HEK293 (cell line): ENCODE measurements around the gene LGALS16.

Experiments
- CTCF ChIA-PET: fragments of 350-600 bp; formaldehyde crosslinking; extraction: SDS; loops from one replicate; lab custom pipeline; 2021; ENCODE audit warnings: antibody characterized with exemption; lab: Yijun Ruan, JAX
- POLR2A ChIA-PET: fragments of 300-600 bp; formaldehyde crosslinking; extraction: SDS; loops from one replicate; lab custom pipeline; 2020; ENCODE audit warnings: antibody characterized with exemption, inconsistent platforms; lab: Yijun Ruan, JAX
- H3K27ac ChIP-seq: fragments of 200-500 bp; sonication (Bioruptor generic); 2 replicates; pipeline ENCODE4 v1.5.1; 2014; ENCODE audit warnings: low read depth, low read length, control low read depth, inconsistent platforms; ENCODE audit errors: extremely low read depth
- H3K36me3 ChIP-seq, 2 experiments: fragments of 200-500 bp in 1 of 2; sonication (Bioruptor generic) in 1 of 2; 1 replicate in 1 of 2; 2 replicates in 1 of 2; pipeline ENCODE4 v1.5.1; 2014 to 2017; ENCODE audit warnings: inconsistent platforms in 2 of 2, low read length in 2 of 2; ENCODE audit not compliant: control insufficient read depth in 2 of 2, insufficient read depth in 1 of 2
- H3K4me1 ChIP-seq: fragments of 200-500 bp; sonication (Bioruptor generic); 2 replicates; pipeline ENCODE4 v1.5.1; 2014; ENCODE audit warnings: mild to moderate bottlenecking, low read length, inconsistent platforms; ENCODE audit not compliant: control insufficient read depth, insufficient read depth
- H3K4me3 ChIP-seq: 2 replicates; pipeline ENCODE4 v1.5.1; 2011; ENCODE audit warnings: low read depth, mild to moderate bottlenecking, control low read depth, low read length, moderate library complexity
- H3K9me3 ChIP-seq: fragments of 200-500 bp; sonication (Bioruptor generic); 2 replicates; pipeline ENCODE4 v1.5.1; 2014; ENCODE audit warnings: low read depth, low read length, inconsistent platforms; ENCODE audit not compliant: control insufficient read depth, insufficient read depth
- HOXC10 ChIP-seq: sonication (generic); formaldehyde crosslinking; IDR thresholded peaks from 2 replicates; pipeline ENCODE4 v1.8.1; 2023; ENCODE audit warnings: mild to moderate bottlenecking, missing genetic modification reagents
- HOXD13 ChIP-seq: sonication (generic); formaldehyde crosslinking; IDR thresholded peaks from 2 replicates; pipeline ENCODE4 v1.8.0; 2022; ENCODE audit warnings: missing genetic modification reagents, borderline replicate concordance
- MEIS1 ChIP-seq: sonication (generic); formaldehyde crosslinking; IDR thresholded peaks from 2 replicates; pipeline ENCODE4 v1.8.1; 2022; ENCODE audit warnings: missing genetic modification reagents, mild to moderate bottlenecking, borderline replicate concordance
- PRDM4 ChIP-seq: fragments of 450-650 bp; formaldehyde crosslinking; IDR thresholded peaks from 2 replicates; pipeline ENCODE4 v1.5.1; 2017; ENCODE audit warnings: missing biosample characterization, missing genetic modification characterization
- REST ChIP-seq: fragments of 450-650 bp; formaldehyde crosslinking; IDR thresholded peaks from 2 replicates; pipeline ENCODE4 v1.5.1; 2016; ENCODE audit warnings: missing biosample characterization, missing genetic modification characterization
- SP7 ChIP-seq: fragments of 450-650 bp; formaldehyde crosslinking; IDR thresholded peaks from 2 replicates; pipeline ENCODE4 v1.5.1; 2016; ENCODE audit warnings: missing biosample characterization, missing genetic modification characterization
- ZFP3 ChIP-seq: fragments of 450-650 bp; formaldehyde crosslinking; IDR thresholded peaks from 2 replicates; pipeline ENCODE4 v1.5.1; 2016; ENCODE audit warnings: low read depth, missing biosample characterization, missing genetic modification characterization
- ZNF112 ChIP-seq: fragments of 450-650 bp; formaldehyde crosslinking; IDR thresholded peaks from 2 replicates; pipeline ENCODE4 v1.5.0; 2017; ENCODE audit warnings: missing biosample characterization, missing genetic modification characterization
- ZNF157 ChIP-seq: fragments of 450-650 bp; formaldehyde crosslinking; IDR thresholded peaks from 2 replicates; pipeline ENCODE4 v1.5.1; 2016; ENCODE audit warnings: missing biosample characterization, missing genetic modification characterization
- ZNF202 ChIP-seq: fragments of 450-650 bp; formaldehyde crosslinking; IDR thresholded peaks from 2 replicates; pipeline ENCODE4 v1.5.1; 2016; ENCODE audit warnings: missing biosample characterization, missing genetic modification characterization, borderline replicate concordance
- ZNF221 ChIP-seq: fragments of 450-650 bp; formaldehyde crosslinking; IDR thresholded peaks from 2 replicates; pipeline ENCODE4 v1.5.1; 2017; ENCODE audit warnings: missing biosample characterization, missing genetic modification characterization, borderline replicate concordance
- ZNF292 ChIP-seq: fragments of 450-650 bp; formaldehyde crosslinking; IDR thresholded peaks from 2 replicates; pipeline ENCODE4 v1.5.1; 2016; ENCODE audit warnings: low read depth, missing biosample characterization, missing genetic modification characterization, borderline replicate concordance
- ZNF341 ChIP-seq: fragments of 450-650 bp; formaldehyde crosslinking; IDR thresholded peaks from 2 replicates; pipeline ENCODE4; 2016; ENCODE audit warnings: low read depth, missing biosample characterization, missing genetic modification characterization
- ZNF394 ChIP-seq: fragments of 450-650 bp; formaldehyde crosslinking; IDR thresholded peaks from 2 replicates; pipeline ENCODE4 v1.5.1; 2016; ENCODE audit warnings: missing biosample characterization, missing genetic modification characterization, mild to moderate bottlenecking, moderate library complexity, borderline replicate concordance
- ZNF404 ChIP-seq: fragments of 450-650 bp; formaldehyde crosslinking; IDR thresholded peaks from 2 replicates; pipeline ENCODE4 v1.5.1; 2017; ENCODE audit warnings: missing biosample characterization, missing genetic modification characterization
- ZNF449 ChIP-seq: fragments of 450-650 bp; formaldehyde crosslinking; IDR thresholded peaks from 2 replicates; pipeline ENCODE4 v1.5.1; 2017; ENCODE audit warnings: missing biosample characterization, mild to moderate bottlenecking, missing genetic modification characterization, moderate library complexity
- ZNF488 ChIP-seq: fragments of 450-650 bp; formaldehyde crosslinking; IDR thresholded peaks from 2 replicates; pipeline ENCODE4 v1.5.1; 2016; ENCODE audit warnings: missing biosample characterization, missing genetic modification characterization
- ZNF510 ChIP-seq: fragments of 450-650 bp; formaldehyde crosslinking; IDR thresholded peaks from 2 replicates; pipeline ENCODE4 v1.5.1; 2018; ENCODE audit warnings: mild to moderate bottlenecking, missing genetic modification characterization, missing biosample characterization; ENCODE audit not compliant: insufficient replicate concordance
- ZNF558 ChIP-seq: fragments of 450-650 bp; formaldehyde crosslinking; IDR thresholded peaks from 2 replicates; pipeline ENCODE4 v1.5.1; 2016; ENCODE audit warnings: missing biosample characterization, missing genetic modification characterization
- ZNF571 ChIP-seq: fragments of 450-650 bp; formaldehyde crosslinking; IDR thresholded peaks from 2 replicates; pipeline ENCODE4 v1.5.0; 2017; ENCODE audit warnings: missing biosample characterization, missing genetic modification characterization
- ZNF610 ChIP-seq: fragments of 450-650 bp; formaldehyde crosslinking; IDR thresholded peaks from 2 replicates; pipeline ENCODE4 v1.5.1; 2016; ENCODE audit warnings: missing biosample characterization, missing genetic modification characterization, borderline replicate concordance
- ZNF621 ChIP-seq: fragments of 450-650 bp; formaldehyde crosslinking; IDR thresholded peaks from 2 replicates; pipeline ENCODE4 v1.5.1; 2017; ENCODE audit warnings: missing biosample characterization, missing genetic modification characterization

LGALS16 gene

GRCh38 chr19:39655613-39656012 lies at the start of gene LGALS16:
Gene LGALS16, plus strand, starts transcription at chr19:39655913. Its CDS starts 49 bp downstream, at chr19:39655962.
- Histone ChIP-seq H3K4me3 (no peak within 1 kb of the TSS), H3K27ac (no peak within 1 kb of the TSS), H3K36me3 (no peaks in the 10 kb centered on the region), H3K9me3 (peaks cover 3% of the 10 kb centered on the region; the same call in 1 of the 2 replicates), H3K4me1 (no peaks in the 10 kb centered on the region)
- ChIA-PET POLR2A (no interaction called here), CTCF (interaction anchor here (0.5 kb wide), 1 partner anchor 99 kb away, joined by 3 read pairs; no protein-coding TSS in a partner anchor)
- TF ChIP-seq PRDM4 (tag by site-specific recombination) (no peak), ZNF610 (tag by site-specific recombination) (no peak), HOXC10 (CRISPR knock-in tag) (no peak), ZNF571 (tag by site-specific recombination) (no peak), ZNF157 (tag by site-specific recombination) (no peak), ZNF202 (no peak), ZNF404 (tag by site-specific recombination) (no peak), ZFP3 (tag by site-specific recombination) (no peak), ZNF510 (tag by site-specific recombination) (no peak), ZNF558 (tag by site-specific recombination) (no peak), MEIS1 (no peak), ZNF112 (tag by site-specific recombination) (no peak), SP7 (tag by site-specific recombination) (no peak), ZNF449 (tag by site-specific recombination) (no peak), HOXD13 (CRISPR knock-in tag) (no peak), ZNF292 (tag by site-specific recombination) (no peak), ZNF621 (no peak), ZNF221 (tag by site-specific recombination) (no peak)
- TF ChIP-seq, all 188 proteins: peak for 0

GRCh38 chr19:39607021-39607420 lies 48.7 kb upstream of the LGALS16 start:
- TF ChIP-seq ZNF488 (tag by site-specific recombination), result no peak
- TF ChIP-seq ZNF341 (tag by site-specific recombination), result no peak
- no peak for TF ChIP-seq REST (tag by site-specific recombination)
- no peak for TF ChIP-seq ZNF394 (tag by site-specific recombination)
- TF ChIP-seq, all 188 proteins: peak for 0
- POLR2A ChIA-PET, result no interaction called here

More at GRCh38 chr19:39607021-39607420, 48.7 kb upstream of the LGALS16 start:
- peaks cover 4% of the 10 kb centered on the region for H3K9me3 ChIP-seq
- H3K4me1 ChIP-seq, result no peaks in the 10 kb centered on the region
- no peak overlapping the region for H3K4me3 ChIP-seq
- CTCF ChIA-PET, result interaction anchor here (0.6 kb wide), 1 partner anchor 166 kb away, joined by 3 read pairs; no protein-coding TSS in a partner anchor
- no peak overlapping the region for H3K27ac ChIP-seq
- H3K36me3 ChIP-seq, result no peaks in the 10 kb centered on the region
